NCI-H1105 treated with DMSO at 0.1 percent for 48 hours (cell line): ENCODE data around the gene SYS1.

Source experiments
- DNase-seq: peaks from one replicate; lab custom pipeline; 2025; lab: John Stamatoyannopoulos, UW

Gene SYS1

DNA sequence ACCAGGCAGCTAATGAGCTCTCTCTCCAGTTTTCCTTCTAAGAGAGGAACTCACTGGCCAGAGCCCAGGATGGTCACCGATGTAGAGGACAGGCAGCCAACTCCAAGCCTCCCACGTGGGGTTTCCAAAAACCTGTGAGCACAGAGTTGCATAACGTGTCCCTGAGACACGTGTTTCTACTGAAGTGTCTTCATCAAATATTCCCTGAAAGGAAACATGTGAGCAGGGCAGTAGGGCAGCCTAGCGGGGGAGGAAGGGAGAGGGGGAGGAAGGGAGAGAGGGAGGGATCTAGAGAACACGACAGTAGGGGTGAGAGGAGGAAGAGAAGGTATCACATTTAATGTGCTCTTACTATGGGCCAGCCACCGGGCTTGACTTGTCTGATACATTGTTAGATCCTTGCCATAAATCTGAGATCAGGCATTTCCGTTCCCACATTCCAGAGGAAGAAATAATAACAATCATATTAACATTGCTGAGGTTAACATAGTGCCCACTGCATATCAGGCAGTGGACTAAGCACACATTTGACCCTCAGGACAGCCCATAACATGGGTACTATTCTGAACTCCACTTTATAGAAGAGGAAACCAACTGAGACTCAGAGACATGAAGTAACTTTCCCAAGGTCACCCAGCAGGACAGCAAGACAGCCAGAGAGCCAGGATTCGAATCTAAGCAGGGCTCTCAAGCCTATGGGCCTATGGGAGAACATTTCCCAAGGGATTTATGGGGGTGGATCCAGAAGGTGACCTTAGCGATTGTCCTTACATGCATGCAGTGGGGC lies 4.5 kb upstream of the SYS1 start:
- DNase-seq, result no peak

DNA sequence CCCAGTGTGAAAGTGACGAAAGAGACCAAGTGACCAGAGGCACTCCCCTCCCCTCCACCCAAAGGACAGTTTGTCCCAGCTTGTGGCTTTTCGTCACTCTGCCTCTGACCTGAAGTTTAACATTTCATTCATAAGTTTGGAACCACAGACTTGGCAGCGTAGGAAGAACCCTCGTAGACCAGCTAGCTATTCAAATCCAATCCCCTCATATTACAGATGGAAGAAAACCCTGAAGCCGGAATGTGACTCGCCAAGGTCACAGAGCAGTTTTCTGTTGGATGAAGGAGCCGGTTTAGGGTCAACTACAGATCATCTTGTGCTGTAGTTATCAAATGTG lies 3.9 kb upstream of the SYS1 start:
- DNase-seq, result no peak

DNA sequence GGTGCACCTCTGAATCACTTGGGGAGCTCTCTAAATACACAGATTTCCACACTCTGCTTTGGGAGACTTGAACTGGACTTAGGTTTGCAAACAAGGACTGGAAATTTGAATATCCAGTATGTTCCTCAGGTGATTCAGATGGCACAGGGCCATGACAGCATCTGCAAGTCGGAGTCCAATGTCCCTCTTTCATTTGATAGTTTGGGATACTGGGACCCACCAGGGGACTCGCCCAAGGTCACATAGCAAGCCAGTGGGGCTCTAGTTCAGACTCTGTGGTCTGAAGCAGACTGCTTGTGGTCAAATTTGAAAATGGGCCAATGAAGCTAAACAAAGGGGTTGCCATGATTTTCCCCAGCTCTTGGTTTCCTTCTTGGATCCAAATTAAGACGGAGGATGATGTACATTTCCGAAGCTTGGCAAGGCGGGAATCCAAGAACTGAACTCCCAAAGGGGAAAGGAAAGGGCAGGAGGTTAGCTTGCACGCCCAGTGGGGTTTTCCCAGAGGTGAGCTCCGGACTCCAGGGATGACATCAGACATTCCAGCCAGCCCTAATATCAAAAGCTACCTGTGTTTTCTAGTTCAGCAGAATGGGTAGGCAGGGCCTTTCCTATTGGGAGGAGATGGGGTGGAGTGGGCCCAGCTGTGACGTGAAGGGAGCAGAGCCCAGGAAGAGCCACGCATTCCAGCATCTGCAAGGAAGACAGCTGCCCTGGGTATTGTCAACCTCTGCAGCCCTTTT lies 3.4 kb upstream of the SYS1 start:
- DNase-seq, result no peak

DNA sequence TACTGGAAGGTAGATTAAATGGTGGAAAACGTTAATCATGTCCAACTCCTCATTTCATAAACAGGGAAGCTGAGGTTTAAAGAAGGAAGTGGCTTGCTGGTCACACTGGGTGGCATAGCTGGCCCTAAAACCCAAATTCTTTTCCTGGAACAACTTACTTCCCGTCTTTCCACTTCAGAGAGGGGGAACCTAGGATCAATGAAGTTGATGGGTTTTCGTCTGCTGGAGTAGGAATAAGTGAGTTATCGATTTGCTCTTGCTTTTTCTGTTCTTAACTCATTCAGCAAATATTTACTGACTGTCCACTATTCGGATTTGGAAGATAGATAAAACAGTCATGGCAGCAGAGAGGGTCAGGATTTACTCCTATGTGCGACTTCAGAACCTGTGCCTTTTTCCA lies 1.2 kb upstream of the SYS1 start:
- DNase-seq, result no peak

DNA sequence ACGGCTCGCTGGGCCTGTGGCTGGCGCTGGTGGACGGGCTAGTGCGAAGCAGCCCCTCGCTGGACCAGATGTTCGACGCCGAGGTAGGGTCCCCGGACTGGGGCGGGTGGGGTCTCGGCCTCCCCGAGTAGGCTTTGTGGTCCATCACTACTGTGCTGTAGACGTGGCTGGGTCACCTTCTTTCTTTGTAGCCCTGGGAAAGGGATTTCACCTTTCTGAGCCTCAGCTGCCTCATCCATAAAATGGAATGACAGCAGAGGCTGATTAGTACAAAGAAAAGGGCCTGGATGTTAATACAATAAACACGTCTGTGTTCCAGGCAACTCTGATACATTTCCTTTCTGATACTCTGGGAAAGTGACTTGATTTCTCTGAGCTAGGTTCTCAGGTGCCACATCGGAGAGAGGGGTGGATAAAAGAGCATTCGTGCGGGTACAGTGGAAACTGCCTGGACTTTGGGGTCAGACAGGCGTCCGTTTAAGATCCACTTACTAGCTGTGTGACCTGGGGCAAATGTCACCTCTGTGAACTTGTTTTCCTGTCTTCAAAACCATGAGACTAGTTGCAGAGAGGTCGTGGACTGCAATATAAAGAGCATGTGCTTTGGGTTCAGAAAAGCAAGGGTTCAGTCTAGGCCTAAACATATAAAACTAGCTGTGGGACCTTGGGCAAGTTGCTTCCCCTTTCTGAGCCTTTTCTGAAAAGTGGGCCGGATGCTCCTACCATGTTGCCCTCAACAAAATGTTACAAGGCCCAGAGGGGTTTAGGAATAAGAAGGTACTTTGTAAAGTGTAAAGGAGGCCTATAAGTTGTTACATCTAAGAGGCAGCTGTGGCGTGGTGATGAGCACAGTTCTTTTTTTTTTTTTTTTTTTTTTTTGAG lies 896 bp downstream of the SYS1 start:
- no peak for DNase-seq

DNA sequence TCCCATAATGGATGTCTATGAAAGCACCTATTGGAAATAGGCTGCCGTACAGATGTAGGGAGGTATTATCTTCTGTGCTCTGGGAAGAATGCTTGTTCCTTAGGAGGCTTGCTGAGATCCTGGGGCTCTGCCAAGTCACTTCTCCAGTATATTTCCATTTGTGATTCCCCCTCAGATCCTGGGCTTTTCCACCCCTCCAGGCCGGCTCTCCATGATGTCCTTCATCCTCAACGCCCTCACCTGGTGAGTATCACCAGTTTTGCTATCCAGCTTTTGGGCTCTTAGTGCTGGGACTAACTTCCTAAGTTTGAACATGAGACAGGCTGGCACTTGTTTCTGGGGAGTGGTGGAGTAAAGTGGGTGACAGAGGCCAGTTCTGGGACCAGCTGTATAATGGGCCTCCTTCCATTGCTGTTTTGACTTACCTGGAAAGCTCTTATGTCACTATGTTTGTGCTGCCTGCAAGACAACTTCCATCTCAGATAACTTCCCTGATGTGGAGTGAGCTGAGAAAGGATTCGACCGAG lies 2.6 kb downstream of the SYS1 start:
- DNase-seq, result no peak

DNA sequence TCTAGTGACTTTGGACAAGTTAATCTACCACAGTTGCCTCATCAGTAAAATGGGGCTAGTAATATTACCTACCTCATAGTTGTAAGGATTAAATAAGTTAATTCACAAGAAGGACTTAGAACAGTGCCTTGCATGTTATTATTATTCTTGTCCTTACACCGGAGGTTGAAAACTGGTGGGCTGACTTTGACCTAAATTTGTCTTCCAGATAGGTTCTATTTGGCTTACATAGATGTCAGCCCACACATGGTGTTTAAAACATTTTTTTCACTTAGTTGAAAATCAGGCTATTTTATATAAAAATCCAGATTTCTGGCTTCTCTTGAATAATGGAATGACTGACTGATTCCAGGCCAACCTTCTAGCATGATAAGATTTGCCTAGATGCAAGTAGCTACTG lies 3.2 kb downstream of the SYS1 start:
- DNase-seq, result no peak

DNA sequence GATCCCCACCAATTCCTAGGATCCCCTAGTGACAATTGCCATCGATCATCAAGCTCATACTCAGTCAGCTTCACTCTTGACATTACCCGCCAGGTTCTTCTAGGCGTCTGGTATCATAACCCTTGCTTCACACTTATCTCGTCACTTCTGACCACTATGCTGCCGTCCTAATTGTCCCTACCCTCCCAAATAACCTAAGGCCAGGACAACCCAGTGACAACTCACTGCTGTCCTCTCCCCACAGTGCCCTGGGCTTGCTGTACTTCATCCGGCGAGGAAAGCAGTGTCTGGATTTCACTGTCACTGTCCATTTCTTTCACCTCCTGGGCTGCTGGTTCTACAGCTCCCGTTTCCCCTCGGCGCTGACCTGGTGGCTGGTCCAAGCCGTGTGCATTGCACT lies 3.7 kb downstream of the SYS1 start:
- no peak for DNase-seq

DNA sequence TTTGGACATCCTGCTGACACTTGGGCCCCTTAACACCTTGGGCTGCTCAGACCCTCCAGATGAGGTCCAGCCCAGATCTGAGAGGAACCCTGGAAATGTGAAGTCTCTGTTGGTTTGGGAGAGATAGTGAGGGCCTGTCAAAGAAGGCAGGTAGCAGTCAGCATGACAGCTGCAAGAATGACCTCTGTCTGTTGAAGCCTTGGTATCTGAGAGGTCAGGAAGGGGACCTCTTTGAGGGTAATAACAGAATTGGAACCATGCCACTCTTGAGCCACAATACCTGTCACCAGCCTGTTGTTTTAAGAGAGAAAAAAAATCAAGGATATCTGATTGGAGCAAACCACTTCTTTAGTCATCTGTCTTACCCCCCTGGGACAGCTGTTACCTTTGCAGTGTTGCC lies 4.2 kb downstream of the SYS1 start:
- no peak for DNase-seq

DNA sequence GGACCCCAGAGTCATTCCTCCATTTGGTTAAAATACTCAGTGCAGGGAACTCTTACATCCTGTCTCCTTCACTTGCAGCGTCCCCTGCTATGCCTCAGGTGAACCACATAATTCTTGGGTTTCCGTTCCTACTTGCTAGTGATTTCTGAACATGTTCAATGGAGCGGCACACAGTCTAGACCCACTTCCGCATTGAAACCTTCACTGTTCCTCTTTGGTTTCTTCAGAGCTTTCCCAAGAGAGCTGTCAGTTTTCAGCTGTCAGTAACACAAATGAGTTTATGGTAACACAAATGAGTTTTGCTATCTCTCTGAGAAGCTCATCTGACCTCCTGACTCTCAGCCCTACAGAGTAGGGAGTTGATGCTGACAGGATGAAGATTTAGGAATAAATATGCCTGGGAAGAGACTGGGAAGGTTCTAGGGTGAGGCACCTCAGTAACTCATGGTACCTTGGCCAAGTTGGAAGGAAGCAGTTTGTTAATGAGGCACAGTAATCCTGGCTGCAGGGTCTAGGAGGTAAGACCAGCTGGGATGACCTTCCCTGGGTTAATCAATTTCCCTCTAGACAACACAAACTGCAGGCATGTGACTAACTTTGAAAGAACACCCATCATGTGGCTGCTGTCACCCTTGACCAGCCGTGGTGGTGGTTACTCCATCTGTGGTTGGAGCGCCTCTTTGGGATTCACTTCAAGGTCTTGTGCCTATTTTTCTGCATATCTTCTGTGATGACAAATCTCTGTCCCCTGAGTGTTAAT lies 5.4 kb downstream of the SYS1 start:
- no peak for DNase-seq

DNA sequence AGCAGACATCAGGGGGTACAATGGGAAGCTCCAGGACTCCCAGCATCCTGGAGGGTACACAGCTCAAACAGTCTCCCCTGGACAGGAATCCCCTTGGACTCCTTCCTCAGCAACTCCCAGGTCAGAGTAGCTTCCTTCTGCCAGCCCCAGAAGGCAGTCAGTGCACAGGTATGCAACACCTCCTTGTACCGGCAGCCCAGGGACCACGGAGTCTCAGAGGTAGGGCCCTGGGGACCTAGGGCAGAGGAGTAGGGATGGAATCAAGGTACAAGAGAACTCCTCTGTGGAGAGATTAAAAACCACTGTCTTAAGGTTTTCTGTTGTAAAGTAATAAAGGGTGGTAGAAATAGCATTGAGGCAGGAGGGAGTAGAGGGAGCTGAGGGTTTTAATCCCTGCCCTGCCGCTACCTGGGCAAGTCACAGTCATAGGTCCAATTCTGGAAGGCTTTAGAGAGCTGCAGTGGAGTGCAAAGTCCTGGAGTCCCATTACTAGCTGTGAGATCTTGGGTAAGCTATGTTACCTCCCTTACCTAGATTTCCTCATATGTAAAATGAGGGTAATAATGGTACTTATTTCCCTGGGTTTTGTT lies 7.7 kb downstream of the SYS1 start:
- no peak for DNase-seq

DNA sequence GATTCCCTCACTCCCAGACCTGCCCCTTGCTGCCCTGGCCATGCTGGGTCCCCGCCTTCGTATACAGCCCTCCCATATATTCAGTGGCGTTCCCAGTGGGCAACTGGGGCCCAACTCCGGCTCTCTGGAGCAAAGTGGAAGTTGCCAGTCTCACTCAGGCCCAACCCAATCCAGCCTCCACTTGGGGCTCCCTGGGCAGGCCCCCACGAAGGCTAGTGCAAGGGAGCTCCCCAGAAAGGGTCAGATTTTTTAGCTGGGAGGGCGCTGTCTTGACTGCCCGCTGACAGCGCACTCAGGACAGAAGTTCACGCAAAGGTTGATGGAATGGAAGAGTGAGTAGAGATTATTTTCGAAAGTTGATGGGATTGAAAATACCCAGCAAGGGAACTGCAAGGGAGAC lies 9.3 kb downstream of the SYS1 start:
- DNase-seq, result no peak

DNA sequence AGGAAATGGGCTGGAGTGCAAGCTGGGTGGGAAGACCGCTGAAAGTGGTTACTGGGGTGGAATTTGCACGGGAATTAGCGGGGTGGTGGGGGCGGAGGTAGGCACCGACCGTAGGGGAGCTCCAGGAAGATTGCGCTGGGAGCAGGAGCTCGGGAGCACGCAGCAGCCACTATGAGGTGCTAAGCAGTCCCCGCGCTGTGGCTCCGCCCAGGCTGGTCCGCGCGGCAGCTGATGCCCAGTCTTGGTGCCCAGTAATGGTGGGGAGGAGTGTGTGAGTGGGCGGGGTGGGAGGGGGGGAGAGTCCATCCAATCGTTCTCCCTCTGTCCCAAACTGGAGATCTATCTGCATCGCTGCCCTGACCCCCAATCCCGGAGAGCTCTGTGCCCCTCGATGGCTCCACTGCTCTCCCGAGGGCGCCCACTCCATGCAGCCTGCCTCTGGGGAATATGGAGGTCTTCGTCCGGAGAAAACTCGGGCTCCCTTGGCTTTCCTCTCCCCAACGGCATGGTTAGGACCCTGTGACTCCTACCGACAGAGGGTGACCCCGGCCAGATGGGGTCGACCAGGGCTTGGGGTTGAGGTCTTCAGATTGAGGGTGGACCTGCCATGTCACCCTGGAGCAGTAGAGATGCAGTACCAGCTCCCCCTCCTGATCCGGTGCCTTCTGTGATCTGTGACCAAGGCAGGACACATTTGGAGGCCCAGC lies 9.8 kb downstream of the SYS1 start:
- DNase-seq, result peak; percentile 71

DNA sequence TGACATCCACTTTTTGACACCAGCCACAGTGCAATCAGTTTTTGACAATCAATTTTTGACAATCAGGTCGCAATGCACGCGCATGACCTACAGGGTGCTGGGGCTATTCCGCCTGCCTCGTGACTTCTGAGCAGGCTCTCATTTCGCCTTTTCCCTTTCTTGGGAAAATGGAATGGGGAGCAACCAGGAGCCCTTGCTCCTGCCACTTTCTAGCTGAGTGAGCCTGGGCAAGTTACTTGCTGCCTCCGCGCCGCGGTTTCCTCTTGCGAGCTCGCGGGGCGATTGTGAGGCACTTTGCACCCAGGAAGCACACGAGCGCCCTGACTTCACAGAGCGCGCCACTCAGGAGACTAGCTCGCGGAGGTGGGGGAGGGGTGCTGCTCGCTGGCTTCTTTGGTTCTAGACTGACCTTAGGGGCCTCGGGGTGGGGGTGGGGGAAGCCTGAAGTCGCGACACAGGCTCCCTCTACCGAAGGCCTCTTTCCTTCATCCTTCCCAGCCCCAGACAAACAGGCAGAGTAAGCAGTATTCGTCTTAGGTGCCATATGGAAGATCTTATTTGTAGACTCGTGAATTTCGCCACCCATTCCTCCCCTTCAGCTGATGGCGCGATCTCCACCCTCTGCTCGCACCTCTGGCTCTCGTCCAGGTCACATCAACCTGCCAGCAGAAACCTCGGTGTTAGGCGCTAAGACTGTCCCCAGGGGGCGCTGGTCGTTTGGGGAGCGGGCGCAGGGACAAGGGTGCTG lies 10.6 kb downstream of the SYS1 start:
- DNase-seq, result peak; percentile 91

DNA sequence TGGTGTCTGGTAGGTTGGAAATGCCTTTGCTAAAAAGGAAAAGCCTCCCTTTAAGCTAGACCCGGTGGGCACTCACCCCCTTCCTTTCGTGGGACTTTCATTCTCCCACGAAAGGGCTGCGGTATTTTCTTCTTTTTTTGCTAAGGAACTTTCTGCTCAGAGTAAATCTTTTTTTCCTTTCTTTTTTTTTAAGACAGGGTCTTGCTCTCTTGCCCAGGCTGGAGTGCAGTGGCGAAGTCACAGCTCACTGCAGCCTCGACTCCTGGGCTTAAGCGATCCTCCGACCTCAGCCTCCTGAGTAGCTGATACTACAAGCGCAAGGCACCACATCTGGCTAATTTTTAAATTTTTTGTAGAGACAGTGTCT lies 11.1 kb downstream of the SYS1 start:
- DNase-seq, result no peak

DNA sequence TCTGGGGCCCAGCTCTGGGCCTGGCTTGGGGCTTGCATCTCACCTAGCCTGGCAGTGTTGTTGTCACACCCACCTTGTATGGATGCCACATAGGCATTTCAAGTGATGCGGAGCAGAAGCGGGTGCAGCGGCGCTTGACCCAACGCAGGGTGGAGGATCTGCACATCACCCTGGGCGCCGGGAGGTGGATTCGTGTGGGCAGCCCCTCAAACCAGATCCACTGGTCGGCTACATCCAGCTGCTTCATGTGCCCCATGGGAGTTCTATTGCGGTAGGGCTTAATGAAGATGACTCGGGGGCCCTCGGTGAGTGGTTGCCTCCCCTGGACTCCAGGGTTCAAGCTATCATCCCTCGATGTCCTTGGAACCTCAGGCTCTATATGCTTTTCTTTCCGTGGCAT lies 12.0 kb downstream of the SYS1 start:
- DNase-seq, result no peak

DNA sequence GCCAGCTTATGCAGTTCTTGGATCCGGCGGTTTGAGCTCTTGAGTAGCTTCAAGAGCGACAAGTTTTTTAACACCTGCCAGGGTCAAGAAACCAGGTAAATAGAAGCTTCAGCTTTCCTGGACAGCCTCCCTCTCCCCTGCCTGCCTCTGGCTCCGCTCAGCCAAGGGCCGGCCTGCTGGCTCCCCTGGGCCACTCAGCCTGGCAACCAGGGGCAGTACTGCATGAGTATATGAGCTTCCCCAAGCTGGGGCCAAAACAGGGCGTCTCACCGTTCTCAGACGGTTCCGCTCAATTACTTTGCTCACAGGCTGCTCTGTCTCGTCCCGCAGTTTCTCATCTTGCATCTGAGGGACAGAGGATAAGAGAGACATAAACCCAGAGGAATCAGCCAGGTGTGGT lies 14.3 kb downstream of the SYS1 start:
- no peak for DNase-seq

DNA sequence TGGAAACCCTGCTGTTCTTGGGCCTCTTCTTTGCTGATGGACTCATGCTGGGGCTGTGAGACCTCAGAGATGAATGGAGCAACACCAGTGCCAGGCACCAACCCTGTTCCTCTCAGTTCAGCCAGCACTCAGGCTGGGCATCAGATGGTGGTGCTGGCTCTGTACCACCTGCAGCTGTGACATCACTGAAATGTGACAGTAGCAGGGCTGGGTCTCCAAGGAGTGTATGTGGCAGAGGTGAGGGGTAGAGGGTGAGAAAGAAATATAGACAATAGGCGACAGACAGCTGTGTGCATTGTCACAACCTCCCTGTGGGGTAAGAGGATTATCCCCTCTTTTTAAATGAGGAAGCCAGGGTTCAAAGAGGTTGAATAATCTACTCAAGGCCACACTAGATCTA lies 15.2 kb downstream of the SYS1 start, which contains the start of gene TP53TG5:
Gene TP53TG5, minus strand, starts transcription at position 135 of the 400 bp plus-strand sequence. Its CDS starts 89 bp downstream, at position 46.
- DNase-seq, result no peak

DNA sequence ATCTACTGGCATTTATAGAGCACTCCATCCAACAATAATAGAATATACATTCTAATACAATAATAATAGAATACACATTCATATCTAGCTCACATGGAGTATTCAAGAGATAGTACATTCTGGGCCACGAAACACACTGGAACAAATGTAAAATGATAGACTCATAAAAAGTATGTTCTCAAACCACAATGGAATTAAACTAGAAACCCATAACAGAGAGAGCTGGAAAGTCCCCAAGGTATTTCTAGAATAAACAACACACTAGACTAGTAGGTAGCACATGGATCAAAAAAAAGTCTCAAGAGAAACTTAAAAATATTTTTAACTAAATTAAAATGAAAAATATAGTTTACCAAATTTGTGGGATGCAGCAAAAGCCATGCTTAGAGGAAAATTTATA lies 24.3 kb downstream of the SYS1 start:
- DNase-seq, result no peak

DNA sequence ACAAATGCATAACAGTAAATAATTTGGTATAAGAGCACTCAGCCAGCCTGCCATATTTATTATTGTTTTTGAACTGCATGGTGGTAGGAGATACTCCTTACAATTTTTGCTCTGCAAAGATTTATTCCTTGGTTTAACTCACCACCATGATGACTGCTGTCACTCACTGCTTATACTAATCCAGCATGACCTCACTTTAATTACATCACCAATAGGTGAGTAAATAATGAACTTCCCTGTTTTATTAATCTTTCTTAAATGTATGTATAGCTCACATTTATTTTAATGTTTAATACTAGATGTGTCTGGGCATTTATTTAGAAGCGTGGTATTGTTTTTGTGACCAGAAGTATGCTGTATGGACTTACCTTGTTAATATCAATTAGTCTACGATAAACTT lies 28.0 kb downstream of the SYS1 start:
- DNase-seq, result no peak
